SK-N-SH (cell line): ENCODE measurements around the gene ZNF580. TPM values are rescaled to one million over a fixed set of nuclear protein-coding genes. Genes with fewer than 3 reads are reported as not detected.
A peak's percentile ranks its signal among the peaks of the same experiment; 100 is the strongest.

ENCODE experiments used
- CTCF ChIA-PET: fragments of 300-600, 350-600 bp; formaldehyde crosslinking; extraction: SDS; loops from one replicate; lab custom pipeline; 2021; lab: Yijun Ruan, JAX
- POLR2A ChIA-PET: fragments of 350-600 bp; sonication (Branson Sonifier 250); formaldehyde crosslinking; extraction: SDS; loops from one replicate; lab custom pipeline; 2020; ENCODE audit warnings: antibody characterized with exemption, inconsistent platforms; lab: Yijun Ruan, JAX
- DNase-seq: peaks from one replicate; pipeline ENCODE4 v3.0.0; 2012
- H2AFZ ChIP-seq: fragments of 200-600 bp; sonication (generic); 2 replicates; pipeline ENCODE4 v1.8.1; 2016; ENCODE audit warnings: antibody characterized with exemption, mild to moderate bottlenecking, low read depth
- H3F3A ChIP-seq: fragments of 200-600 bp; sonication (generic); replicated peaks from 2 replicates; pipeline ENCODE3; 2016; ENCODE audit warnings: antibody characterized with exemption, mild to moderate bottlenecking; ENCODE audit not compliant: insufficient read depth
- H3K27ac ChIP-seq, 2 experiments: fragments of 200-500 bp in 1 of 2; fragments of 200-600 bp in 1 of 2; sonication (Bioruptor generic) in 1 of 2; sonication (generic), shearing (Covaris generic) in 1 of 2; 2 replicates each; pipeline versions ENCODE4 v1.5.1 to v1.6.1; 2014 to 2016; ENCODE audit warnings: low read depth in 2 of 2, inconsistent platforms in 1 of 2, low read length in 1 of 2, mild to moderate bottlenecking in 1 of 2, mixed read lengths in 1 of 2
- H3K27me3 ChIP-seq: fragments of 200-600 bp; sonication (generic), shearing (Covaris generic); 2 replicates; pipeline ENCODE4 v1.6.1; 2016; ENCODE audit warnings: mixed run types; ENCODE audit not compliant: insufficient read depth
- H3K36me3 ChIP-seq, 2 experiments: fragments of 200-500 bp in 1 of 2; fragments of 200-600 bp in 1 of 2; sonication (Bioruptor generic) in 1 of 2; sonication (generic) in 1 of 2; replicated peaks in 1 of 2; 2 replicates each; pipeline versions ENCODE3 to v1.5.1; 2014 to 2016; ENCODE audit warnings: low read length in 1 of 2, mild to moderate bottlenecking in 1 of 2; ENCODE audit not compliant: insufficient read depth in 2 of 2, control insufficient read depth in 1 of 2
- H3K4me1 ChIP-seq, 2 experiments: fragments of 200-500 bp in 1 of 2; fragments of 200-600 bp in 1 of 2; sonication (Bioruptor generic) in 1 of 2; sonication (generic), shearing (Covaris generic) in 1 of 2; 2 replicates each; pipeline versions ENCODE4 v1.5.1 to v1.6.1; 2014 to 2016; ENCODE audit warnings: low read depth in 1 of 2, low read length in 1 of 2, mixed run types in 1 of 2; ENCODE audit not compliant: insufficient read depth in 2 of 2, control insufficient read depth in 1 of 2
- H3K4me2 ChIP-seq: fragments of 200-600 bp; sonication (generic), shearing (Covaris generic); 2 replicates; pipeline ENCODE4 v1.6.1; 2017; ENCODE audit warnings: mixed run types
- H3K4me3 ChIP-seq, 2 experiments: fragments of 200-500 bp in 1 of 2; fragments of 200-600 bp in 1 of 2; sonication (Bioruptor generic) in 1 of 2; sonication (generic), shearing (Covaris generic) in 1 of 2; 2 replicates each; pipeline versions ENCODE4 v1.5.1 to v1.8.1; 2014 to 2016; ENCODE audit warnings: low read depth in 2 of 2, inconsistent platforms in 1 of 2, low read length in 1 of 2, mild to moderate bottlenecking in 1 of 2, mixed read lengths in 1 of 2, moderate library complexity in 1 of 2
- H3K79me2 ChIP-seq: fragments of 200-600 bp; sonication (generic); 2 replicates; pipeline ENCODE4 v1.8.1; 2017; ENCODE audit warnings: mild to moderate bottlenecking; ENCODE audit not compliant: insufficient read depth
- H3K9ac ChIP-seq: fragments of 200-600 bp; sonication (generic); 2 replicates; pipeline ENCODE4 v1.6.1; 2017; ENCODE audit warnings: mixed run types
- H3K9me2 ChIP-seq: fragments of 200-600 bp; sonication (generic); 2 replicates; pipeline ENCODE4 v1.6.1; 2017; ENCODE audit warnings: mixed run types
- H3K9me3 ChIP-seq: fragments of 200-600 bp; sonication (generic); 2 replicates; pipeline ENCODE4 v1.6.1; 2017; ENCODE audit warnings: mixed run types, mild to moderate bottlenecking, moderate library complexity
- H4K20me1 ChIP-seq: fragments of 200-600 bp; sonication (generic); 2 replicates; pipeline ENCODE4 v1.6.1; 2017; ENCODE audit warnings: mild to moderate bottlenecking, mixed run types; ENCODE audit not compliant: insufficient read depth
- CHD2 ChIP-seq: fragments of 150-350 bp; IDR thresholded peaks from 2 replicates; pipeline ENCODE4 v1.6.1; 2018; ENCODE audit warnings: low read length; ENCODE audit not compliant: partially characterized antibody
- CTCF ChIP-seq: fragments of 200-600 bp; sonication (generic); IDR thresholded peaks from 2 replicates; pipeline ENCODE4 v1.6.1; 2017; ENCODE audit warnings: antibody characterized with exemption, mild to moderate bottlenecking, moderate library complexity
- GABPA ChIP-seq: IDR thresholded peaks from 2 replicates; pipeline ENCODE4 v1.4.0; 2012; ENCODE audit warnings: low read depth, mild to moderate bottlenecking
- JUND ChIP-seq: IDR thresholded peaks from 2 replicates; pipeline ENCODE4 v1.4.0; 2012
- MAX ChIP-seq: IDR thresholded peaks from 2 replicates; pipeline ENCODE4 v1.4.0; 2012; ENCODE audit warnings: low read depth
- PBX3 ChIP-seq: IDR thresholded peaks from 2 replicates; pipeline ENCODE4; 2012
- RAD21 ChIP-seq: IDR thresholded peaks from 2 replicates; pipeline ENCODE4 v1.6.1; 2012; ENCODE audit warnings: mild to moderate bottlenecking, low read length
- RCOR1 ChIP-seq: fragments of 150-350 bp; IDR thresholded peaks from 2 replicates; pipeline ENCODE4 v1.6.1; 2017; ENCODE audit warnings: antibody characterized with exemption, low read length
- REST ChIP-seq: IDR thresholded peaks from 2 replicates; pipeline ENCODE4 v1.6.1; 2012; ENCODE audit warnings: mild to moderate bottlenecking, low read depth, low read length, moderate library complexity
- RFX5 ChIP-seq: IDR thresholded peaks from 2 replicates; pipeline ENCODE4 v1.6.1; 2012; ENCODE audit warnings: mild to moderate bottlenecking, improper control_type of control experiment, low read length
- RXRA ChIP-seq: IDR thresholded peaks from 2 replicates; pipeline ENCODE4 v1.4.0; 2012; ENCODE audit warnings: low read depth, mild to moderate bottlenecking, borderline replicate concordance
- SIN3A ChIP-seq: IDR thresholded peaks from 2 replicates; pipeline ENCODE4 v1.6.1; 2012; ENCODE audit warnings: low read depth, mild to moderate bottlenecking, low read length, moderate library complexity, borderline replicate concordance
- SMC3 ChIP-seq: IDR thresholded peaks from 2 replicates; pipeline ENCODE4 v1.6.1; 2012; ENCODE audit warnings: low read depth, low read length, improper control_type of control experiment
- YY1 ChIP-seq: IDR thresholded peaks from 2 replicates; pipeline ENCODE4 v1.4.0; 2012; ENCODE audit warnings: low read depth, mild to moderate bottlenecking
- ZBTB33 ChIP-seq: IDR thresholded peaks from 2 replicates; pipeline ENCODE4 v1.4.0; 2012; ENCODE audit warnings: low read depth, borderline replicate concordance
- WGBS: methylation state at CpG from one replicate; pipeline ENCODE4 v1.1.6; 2017; ENCODE audit warnings: low lambda C conversion rate; 5-methylcytosine and 5-hydroxymethylcytosine counted together
- polyA plus RNA-seq, 3 experiments: library from polyadenylated mRNA; depleted of rRNA; stranded (reverse); fragments of >200 nt; gene quantifications; 2 replicates each; pipeline ENCODE4 v1.2.3, GENCODE V29; 2012

The ZNF580 gene
- polyA plus RNA-seq, 1 of the 3 experiments (the other 2 are of a cell fraction), result 21.9 TPM

GRCh38 chr19:55632463-55632834, 8.4 kb upstream of the ZNF580 start:
- H3K4me2 ChIP-seq, result no peak overlapping the region
- peaks cover 0 to 14% of the 10 kb centered on the region in 2 experiments; a peak in 1 of 4 replicates for H3K4me1 ChIP-seq
- no peaks in the 10 kb centered on the region for H4K20me1 ChIP-seq
- no peaks in the 10 kb centered on the region for H3K9me2 ChIP-seq
- H3K4me3 ChIP-seq, result peak overlapping the region in 1 of 2 experiments; percentile 30; a peak in 1 of 4 replicates
- no peak overlapping the region for H3K9ac ChIP-seq
- H2AFZ ChIP-seq, result 0 out of 2 replicates have a peak overlapping the region, but pooled peaks have one; percentile 43
- peaks cover 26% of the 10 kb centered on the region for H3K79me2 ChIP-seq
- 33% methylated on average over 3 of the region's 3 CpGs for WGBS
- H3K9me3 ChIP-seq, result no peaks in the 10 kb centered on the region
- peaks cover 10% of the 10 kb centered on the region for H3F3A ChIP-seq
- TF ChIP-seq JUND (no peak), SIN3A (peak; percentile 26; the same call in 1 of the 2 replicates), SMC3 (peak; percentile 45), RXRA (no peak), YY1 (no peak), RAD21 (peak; percentile 82), RFX5 (peak; percentile 52; the same call in 1 of the 2 replicates), CTCF (peak; percentile 83), CHD2 (peak; percentile 12), PBX3 (no peak), MAX (no peak)
- TF ChIP-seq, all 33 proteins: peak for 6
- ChIA-PET CTCF (interaction anchor here (0.6 to 4.6 kb wide), 40 partner anchors 8 to 581 kb away, joined by 3 to 40 read pairs (median 4); partner anchors contain the start of genes CCDC106, EPN1, U2AF2 and ZNF524), POLR2A (interaction anchor here (0.9 to 2.4 kb wide), 2 partner anchors 20 to 22 kb away, joined by 3 to 5 read pairs; no protein-coding TSS in a partner anchor)
- DNase-seq, result peak; percentile 62
- peak overlapping the region in 1 of 2 experiments; percentile 26; a peak in 1 of 4 replicates for H3K27ac ChIP-seq
- H3K36me3 ChIP-seq, result no peaks in the 10 kb centered on the region
- H3K27me3 ChIP-seq, result no peaks in the 10 kb centered on the region

- H4K20me1 ChIP-seq, result no peaks in the 10 kb centered on the region
- no peak for DNase-seq
- H3K4me3 ChIP-seq, result no peak overlapping the region
- peak overlapping the region; percentile 97; the same call in 1 of the 2 replicates for H2AFZ ChIP-seq
- H3K79me2 ChIP-seq, result peaks cover 40% of the 10 kb centered on the region
- H3K27ac ChIP-seq, result no peak overlapping the region; a peak in 1 of 4 replicates
- H3K36me3 ChIP-seq, result peaks cover 0 to 6% of the 10 kb centered on the region in 2 experiments
- H3F3A ChIP-seq, result peaks cover 15% of the 10 kb centered on the region
- CTCF ChIA-PET, result interaction anchor here (0.7 to 4.6 kb wide), 15 partner anchors 10 to 493 kb away, joined by 3 to 40 read pairs (median 9); partner anchors contain the start of genes CCDC106, U2AF2, ZNF581 and ZNF784
- 96% methylated on average over 8 of the region's 8 CpGs for WGBS
- no peaks in the 10 kb centered on the region for H3K27me3 ChIP-seq
- peak overlapping the region; percentile 97; the same call in 1 of the 2 replicates for H3K4me2 ChIP-seq
- peaks cover 0 to 16% of the 10 kb centered on the region in 2 experiments; a peak in 1 of 4 replicates for H3K4me1 ChIP-seq
- POLR2A ChIA-PET, result interaction anchor here (2.4 kb wide), 1 partner anchor 20 kb away, joined by 5 read pairs; no protein-coding TSS in a partner anchor
- H3K9me2 ChIP-seq, result no peaks in the 10 kb centered on the region
- no peaks in the 10 kb centered on the region for H3K9me3 ChIP-seq
- no peak overlapping the region for H3K9ac ChIP-seq
- TF ChIP-seq GABPA (no peak), RCOR1 (no peak), REST (no peak), PBX3 (no peak), ZBTB33 (no peak), SMC3 (no peak)
Measured at GRCh38 chr19:55633861-55634260, 6.9 kb upstream of the ZNF580 start.
